ENCODE measurements around the gene RBM19.
"Not testable (repeated sequence)": the region's sequence is repeated elsewhere in the genome, so short reads cannot be mapped to it uniquely, and the experiment has no call there.

The RBM19 gene, protein sequence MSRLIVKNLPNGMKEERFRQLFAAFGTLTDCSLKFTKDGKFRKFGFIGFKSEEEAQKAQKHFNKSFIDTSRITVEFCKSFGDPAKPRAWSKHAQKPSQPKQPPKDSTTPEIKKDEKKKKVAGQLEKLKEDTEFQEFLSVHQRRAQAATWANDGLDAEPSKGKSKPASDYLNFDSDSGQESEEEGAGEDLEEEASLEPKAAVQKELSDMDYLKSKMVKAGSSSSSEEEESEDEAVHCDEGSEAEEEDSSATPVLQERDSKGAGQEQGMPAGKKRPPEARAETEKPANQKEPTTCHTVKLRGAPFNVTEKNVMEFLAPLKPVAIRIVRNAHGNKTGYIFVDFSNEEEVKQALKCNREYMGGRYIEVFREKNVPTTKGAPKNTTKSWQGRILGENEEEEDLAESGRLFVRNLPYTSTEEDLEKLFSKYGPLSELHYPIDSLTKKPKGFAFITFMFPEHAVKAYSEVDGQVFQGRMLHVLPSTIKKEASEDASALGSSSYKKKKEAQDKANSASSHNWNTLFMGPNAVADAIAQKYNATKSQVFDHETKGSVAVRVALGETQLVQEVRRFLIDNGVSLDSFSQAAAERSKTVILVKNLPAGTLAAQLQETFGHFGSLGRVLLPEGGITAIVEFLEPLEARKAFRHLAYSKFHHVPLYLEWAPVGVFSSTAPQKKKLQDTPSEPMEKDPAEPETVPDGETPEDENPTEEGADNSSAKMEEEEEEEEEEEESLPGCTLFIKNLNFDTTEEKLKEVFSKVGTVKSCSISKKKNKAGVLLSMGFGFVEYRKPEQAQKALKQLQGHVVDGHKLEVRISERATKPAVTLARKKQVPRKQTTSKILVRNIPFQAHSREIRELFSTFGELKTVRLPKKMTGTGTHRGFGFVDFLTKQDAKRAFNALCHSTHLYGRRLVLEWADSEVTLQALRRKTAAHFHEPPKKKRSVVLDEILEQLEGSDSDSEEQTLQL

DNA sequence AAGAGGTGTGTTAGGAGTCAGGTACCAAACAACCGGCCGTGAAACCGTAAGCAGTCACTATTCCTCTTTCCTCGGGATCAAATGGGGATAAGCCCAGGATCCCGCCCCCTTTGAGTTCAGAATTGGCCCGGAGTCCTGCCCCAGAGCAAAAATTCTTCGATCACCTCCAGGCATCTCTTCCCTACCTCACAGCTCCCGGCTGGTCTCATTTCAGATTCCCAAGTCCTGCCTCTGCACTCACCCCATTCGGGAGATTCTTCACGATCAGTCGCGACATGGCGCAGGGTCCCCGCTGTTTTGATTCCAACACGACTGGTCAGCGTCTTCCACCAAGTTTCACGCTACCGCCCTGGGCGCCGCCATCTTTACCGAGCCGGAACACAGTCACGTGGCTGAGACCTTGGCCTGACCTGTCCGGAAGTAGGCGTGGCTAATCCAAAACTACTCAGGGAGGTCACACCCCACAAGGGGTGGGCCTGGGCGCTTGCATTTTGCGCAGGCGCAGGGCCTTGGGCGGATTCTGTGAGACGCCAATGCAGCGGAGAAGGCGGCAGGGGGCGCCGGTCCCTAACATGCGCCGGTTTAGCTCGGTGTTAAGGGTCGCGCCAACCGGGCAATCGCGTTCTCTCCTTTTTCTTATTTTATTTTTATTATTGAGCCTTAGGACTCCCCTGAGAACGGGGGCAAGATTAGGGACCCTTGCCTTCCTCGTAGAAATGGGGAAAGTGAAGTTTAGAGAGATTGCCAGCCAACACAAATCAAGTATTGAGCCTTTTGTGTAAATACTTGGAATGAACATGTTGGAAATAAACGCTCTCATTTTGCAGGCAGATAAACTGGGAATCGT is at the start of gene RBM19:
TSS of gene RBM19 (minus strand) at position 375 of the 847 bp plus-strand sequence. CDS start at position 277, 98 bp downstream.
- FAIRE-seq: no peak

DNA sequence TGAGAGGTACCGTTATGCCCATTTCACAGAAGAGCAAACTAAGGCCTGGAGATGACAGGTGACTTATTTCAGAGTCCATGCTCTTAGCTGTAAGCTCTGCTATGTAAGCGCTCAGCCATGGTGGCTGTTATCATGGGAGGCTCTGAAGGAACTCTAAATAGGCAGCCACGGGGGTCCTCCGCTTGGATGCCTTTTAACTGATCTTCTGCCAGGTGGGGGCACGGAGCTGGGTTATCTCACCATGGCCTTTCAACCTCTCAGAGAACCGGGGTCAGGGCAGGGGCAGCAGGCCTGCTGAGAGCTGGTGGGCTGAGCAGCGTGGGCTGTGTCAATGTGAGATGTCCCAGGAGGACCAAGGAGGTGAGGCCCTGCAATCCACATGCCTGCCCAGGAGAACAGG is 49.7 kb upstream of the RBM19 start:
- FAIRE-seq: no peak

DNA sequence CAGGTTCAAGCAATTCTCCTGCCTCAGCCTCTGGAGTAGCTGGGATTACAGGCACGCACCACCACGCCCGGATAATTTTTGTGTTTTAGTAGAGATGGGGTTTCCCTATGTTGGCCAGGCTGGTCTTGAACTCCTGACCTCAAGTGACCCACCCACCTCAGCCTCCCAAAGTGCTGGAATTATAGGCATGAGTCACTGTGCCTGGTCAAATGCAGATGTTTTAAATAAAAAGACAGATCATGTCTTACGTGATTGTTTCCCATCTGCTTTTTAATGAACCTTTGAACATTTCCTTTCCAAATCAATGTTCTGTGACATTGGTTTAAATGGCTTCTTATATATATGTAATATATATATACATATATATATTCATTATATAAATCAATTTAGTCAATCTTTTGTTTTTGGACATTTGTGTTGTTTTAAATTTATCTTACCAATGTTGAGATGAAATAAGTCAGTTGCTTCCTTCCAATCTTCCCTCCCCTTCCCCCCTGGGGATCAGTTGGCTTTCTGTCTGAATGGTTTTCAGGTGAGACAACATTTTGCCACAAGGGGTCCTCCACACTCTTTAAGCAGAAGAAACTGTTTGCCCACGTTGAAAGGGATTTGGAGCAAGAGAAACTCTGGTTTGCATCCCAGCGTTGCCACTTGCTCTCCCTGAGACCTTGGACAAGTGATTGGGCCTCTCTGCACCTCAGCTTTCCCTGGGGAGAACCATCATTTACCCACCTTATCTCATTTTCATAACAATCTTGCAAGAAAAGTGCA is 47.6 kb upstream of the RBM19 start:
- FAIRE-seq: no peak

DNA sequence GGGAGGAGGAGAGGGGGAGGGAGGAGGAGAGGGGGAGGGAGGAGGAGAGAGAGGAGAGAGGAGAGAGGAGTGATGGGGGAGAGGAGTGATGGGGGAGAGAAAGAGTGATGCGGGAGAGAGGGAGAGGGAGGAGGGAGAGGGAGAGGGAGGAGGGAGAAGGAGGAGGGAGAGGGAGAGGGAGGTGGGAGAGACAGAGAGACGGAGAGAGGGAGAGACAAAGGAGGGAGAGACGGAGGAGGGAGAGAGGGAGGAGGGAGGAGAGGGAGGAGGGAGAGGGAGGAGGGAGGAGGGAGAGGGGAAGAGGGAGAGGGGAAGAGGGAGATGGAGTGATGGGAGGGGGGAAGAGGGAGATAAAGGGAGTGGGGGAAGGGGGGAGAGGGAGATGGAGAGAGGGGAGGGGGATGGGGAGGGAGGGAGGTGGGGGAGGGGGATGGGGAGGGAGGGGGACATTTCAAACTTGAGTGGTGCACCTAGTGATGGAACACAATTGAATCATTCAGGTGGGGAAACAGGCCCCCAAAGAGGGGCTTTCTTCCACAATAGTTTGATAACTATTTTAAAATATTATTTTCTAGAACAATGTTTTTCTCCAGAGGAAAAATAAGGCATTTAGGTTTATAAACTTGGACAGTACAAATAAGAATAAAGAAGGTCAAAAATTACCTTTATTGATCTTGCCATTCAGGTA is 46.8 kb upstream of the RBM19 start:
- FAIRE-seq: no peak

DNA sequence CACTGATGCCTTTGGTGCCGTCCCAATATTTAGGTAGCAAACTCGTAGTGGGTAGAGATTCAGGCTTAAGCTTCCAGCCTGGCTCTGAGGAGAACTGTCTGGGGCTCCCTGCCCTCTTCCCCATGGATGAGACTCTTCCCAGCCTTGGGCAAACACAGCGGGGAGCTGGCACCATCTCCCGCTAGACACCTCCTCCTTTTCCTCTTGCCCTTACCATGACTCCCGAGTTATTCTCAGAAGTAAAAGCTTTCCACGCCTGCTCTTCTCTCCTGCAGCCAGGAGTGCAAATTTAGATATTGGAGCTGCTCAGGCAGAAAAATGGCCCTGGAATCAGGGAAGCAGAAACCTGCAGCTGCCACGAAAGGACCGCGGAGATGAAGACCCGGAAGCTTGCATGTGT is 45.6 kb upstream of the RBM19 start:
- no peak for FAIRE-seq

DNA sequence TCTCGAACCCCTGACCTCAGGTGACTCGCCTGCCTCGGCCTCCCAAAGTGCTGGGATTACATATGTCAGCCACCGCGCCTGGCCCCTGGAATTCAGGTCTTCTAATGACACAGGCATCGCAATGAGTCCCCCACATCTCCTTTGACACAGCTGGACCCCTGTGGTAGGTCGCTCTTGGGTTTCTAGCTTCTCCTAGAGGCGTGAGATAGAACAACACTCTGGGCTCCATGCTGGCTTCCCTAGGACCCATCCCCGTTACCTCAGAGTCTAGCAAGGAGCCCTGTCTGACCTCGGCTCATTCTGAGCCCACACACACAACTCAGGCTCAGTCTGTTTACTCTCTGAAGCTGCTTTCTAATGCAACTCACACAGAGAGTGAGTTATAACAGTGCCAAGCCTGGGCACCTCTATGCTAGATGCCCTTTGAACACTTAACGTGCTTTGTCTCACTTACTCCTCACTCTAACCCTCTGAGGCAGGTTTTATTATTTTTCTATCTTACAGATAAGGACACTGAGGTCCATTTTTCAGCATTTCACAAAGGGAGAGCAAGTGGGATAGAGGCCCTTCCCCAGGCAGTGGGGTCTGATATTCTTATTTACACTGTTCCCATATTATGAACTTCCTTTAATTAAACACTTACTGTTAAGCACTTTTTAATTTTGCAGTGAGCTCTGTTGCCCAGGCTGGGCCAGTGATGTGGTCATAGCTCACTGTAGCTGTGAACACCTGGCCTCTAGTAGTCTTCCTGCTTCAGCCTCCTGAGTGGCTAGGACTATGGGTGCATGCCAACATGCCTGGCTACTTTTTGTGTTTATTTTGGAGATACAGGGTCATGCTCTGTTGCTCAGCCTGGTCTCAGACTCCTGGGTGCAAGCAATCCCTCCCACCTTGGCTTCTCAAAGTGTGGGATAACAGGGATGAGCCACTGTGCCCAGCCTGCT is 40.6 kb upstream of the RBM19 start:
- FAIRE-seq: no peak

DNA sequence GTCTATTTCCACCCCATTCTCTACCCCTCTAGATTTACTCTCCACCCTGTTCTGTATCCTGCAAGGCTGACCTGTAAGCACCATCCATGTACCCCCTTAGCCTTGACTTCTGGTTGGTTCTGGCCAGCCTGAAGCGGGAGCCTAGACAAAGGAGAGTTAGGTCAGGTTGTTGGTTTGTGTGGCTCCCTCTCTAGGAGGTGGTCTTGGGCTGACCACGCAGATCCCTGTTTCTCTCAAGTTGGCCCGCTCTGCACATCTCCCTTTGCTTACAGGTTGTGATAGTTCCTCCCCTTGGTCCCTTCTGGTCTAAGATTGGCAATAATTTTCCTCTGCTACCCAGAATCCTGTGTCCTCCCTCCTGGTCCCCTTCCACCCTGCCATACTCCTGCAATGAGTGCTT is 38.3 kb upstream of the RBM19 start:
- FAIRE-seq: no peak

DNA sequence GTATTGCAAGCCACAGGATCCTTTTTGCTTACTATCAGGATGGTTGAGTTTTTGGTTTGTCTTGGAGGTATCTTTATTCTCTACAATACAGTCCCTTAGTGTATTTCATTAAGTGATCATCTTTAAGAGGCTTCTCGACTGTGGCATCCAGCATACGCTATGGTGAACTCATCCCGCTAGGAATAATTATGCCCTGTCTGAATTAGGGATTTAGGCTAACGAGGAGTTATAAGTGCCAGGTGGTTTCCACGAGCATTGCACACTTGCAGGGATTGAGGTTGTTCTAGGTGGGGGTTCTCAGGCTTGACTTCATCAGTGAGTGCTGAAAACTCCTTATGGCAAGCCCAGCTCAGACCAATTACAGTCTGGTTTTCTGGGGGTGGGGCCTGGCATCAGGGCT is 37.2 kb upstream of the RBM19 start:
- FAIRE-seq: no peak

DNA sequence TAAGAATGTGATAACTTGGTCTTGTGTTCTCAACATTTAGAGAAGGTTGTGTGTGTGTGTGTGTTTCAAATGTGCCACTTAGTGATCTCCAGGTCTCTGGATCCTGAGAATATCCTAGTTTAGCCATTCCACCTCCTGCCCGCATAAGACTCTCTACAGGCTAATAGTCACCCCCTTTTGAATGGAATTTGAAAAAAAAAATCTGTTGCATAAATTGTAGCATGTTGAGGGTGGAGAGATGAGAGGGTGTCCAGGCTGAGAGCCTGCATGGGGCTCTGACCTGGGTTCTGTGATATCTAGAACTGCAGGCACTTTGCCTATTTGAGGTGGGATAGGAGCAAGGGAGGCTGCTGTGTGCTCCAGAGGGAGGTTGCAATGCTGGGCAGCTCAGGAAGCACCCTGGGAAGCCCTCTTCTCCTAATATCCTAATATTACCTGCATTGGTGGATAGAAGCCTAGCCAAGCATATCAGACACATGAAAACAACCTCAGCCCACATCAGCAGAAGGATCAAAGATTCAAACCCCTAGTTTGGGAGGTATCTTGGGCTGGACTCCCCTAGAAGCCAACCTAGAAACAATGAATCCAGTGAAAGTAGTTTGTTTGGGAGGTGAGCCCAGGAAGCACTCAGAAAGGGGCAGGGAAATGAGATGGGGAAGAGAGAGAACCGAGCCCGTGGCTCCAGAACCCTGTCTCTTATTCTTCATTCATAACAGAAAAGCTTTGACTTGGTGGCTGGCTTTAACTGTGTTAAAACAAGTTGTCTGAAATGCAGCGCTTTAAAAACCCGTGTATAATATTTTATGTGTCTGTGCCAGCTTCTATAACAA is 35.6 kb upstream of the RBM19 start:
- no peak for FAIRE-seq

DNA sequence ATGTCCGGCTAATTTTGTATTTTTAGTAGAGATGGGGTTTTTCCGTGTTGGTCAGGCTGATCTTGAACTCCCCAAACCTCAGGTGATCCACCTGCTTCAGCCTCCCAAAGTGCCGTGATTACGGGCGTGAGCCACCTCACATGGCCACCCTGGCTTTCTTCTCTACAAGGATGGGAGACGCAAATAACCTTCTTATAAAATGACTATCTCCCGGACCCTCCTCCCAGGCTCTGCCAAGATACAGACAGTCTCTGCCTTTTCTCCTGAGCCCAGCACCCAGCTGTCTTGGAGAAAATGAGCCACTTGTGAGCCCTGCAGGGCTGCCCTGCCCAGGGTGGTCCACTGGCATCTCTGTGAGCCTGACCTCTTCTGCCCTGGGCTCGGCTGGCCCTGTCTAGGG is 34.7 kb upstream of the RBM19 start:
- FAIRE-seq: no peak

DNA sequence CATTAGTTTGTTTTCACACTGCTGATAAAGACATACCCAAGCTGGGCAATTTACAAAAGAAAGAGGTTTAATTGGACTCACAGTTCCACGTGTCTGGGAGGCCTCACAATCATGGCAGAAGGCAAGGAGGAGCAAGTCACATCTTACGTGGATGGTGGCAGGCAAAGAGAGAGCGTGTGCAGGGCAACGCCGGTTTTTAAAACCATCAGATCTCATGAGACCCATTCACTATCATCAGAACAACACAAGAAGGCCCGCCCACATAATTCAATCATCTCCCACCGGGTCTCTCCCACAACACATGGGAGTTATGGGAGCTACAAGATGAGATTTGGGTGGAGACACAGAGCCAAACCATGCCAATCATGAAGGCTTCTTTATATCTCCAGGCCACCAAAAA is 34.1 kb upstream of the RBM19 start:
- not testable (repeated sequence) for FAIRE-seq

DNA sequence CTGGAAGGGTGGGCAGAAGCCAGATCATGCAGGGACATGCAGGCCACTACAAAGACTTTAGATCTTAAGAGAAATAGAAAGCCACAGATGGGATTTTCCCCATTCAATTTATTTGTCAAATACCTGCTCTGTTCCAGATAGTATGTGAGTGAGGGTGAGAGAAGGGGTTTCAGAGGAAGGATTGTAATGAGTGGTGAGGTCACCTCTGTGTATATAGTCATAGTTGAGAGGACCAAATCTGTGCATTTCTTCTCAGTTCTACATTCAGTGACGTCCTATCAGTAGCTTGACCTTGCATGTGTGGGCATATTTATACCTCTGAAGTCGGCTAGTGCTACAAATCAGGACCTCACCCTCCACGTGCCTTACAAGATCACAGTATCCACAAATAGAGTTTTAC is 31.2 kb upstream of the RBM19 start:
- FAIRE-seq: no peak

DNA sequence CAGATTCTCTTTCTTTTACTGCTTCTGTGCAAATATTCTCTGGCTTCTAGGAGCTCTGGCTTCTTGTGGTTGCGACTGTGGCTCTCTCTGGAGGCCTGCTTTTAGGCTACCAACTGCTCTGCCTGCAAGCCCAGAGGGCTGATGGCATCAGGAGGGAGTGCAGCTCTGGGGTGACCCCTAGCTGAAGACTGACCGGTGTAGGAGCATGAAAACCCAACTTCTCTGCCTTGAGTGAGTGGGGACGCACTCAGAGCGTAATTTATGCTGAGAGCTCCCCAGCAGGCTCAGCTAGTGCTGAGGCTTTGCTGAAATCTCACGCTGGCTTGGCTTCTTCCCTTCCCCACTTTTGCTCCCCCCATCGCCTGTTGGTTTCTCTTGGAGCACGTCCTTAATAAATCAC is 29.9 kb upstream of the RBM19 start:
- no peak for FAIRE-seq

DNA sequence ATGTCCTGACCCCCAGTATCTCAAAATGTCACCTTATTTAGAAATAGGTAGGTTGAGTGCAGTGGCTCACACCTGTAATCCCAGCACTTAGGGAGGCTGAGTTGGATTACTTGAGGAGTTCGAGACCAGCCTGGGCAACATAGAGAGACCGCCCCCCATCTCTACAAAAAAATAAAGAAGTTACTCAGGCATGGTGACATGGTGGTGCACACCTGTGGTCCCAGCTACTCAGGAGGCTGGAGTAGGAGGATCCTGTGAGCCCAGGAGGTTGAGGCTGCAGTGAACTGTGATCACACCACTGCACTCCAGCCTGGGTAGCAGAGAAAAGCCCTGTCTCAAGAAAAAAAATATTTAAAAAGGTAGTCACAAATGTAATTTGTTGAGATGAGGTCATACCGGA is 27.9 kb upstream of the RBM19 start:
- no peak for FAIRE-seq

DNA sequence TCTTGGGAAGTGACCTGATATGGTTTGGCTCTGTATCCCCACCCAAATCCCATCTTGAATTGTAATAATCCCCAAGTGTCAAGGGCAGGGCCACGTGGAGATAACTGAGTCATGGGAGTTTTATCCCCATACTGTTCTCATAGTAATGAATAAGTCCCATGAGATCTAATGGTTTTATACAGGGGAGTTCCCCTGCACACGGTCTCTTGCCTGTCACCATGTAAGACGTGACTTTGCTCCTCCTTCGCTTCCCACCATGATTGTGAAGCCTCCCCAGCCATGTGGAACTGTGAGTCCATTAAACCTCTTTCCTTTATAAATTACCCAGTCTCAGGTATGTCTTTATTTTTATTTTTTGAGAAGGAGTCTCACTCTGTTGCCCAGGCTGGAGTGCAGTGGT is 26.6 kb upstream of the RBM19 start:
- FAIRE-seq: not testable (repeated sequence)

DNA sequence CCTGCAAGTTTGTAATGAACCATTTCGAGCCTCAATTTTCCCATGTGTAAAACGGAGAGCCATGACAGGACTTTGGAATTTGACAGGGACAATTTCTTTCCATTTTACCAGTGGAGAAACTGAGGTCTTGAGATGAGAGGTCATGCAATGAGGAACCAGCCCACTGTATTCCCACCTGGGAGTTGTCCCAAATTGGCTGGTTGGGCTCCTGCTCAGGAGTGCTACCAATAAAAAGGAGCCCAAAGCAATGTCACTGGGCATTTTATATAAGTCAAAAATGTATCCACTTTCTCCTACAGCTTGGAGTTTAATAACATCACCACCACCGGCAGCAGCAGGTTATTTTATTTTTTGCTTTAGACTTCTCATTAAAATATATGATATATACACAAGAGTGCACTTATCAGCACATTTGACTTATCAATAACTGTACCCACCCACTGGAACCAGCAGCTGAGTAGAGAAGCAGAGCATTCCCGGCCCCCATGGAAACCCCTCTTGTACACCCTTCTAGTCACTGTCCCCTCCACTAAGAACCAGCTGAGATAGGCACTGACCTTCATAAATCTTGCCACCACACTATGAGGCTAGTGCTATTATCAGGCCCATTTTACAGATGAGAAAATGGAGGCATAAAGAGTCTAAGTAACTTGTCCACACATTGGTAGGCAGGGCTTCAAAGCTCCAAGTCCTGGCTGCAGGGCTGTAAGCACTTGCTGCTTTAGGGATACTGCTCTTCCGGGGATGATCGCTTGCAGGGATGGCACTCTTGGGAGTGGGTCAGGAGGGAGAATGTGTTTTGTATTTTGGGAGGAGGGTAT is 25.3 kb upstream of the RBM19 start:
- no peak for FAIRE-seq

DNA sequence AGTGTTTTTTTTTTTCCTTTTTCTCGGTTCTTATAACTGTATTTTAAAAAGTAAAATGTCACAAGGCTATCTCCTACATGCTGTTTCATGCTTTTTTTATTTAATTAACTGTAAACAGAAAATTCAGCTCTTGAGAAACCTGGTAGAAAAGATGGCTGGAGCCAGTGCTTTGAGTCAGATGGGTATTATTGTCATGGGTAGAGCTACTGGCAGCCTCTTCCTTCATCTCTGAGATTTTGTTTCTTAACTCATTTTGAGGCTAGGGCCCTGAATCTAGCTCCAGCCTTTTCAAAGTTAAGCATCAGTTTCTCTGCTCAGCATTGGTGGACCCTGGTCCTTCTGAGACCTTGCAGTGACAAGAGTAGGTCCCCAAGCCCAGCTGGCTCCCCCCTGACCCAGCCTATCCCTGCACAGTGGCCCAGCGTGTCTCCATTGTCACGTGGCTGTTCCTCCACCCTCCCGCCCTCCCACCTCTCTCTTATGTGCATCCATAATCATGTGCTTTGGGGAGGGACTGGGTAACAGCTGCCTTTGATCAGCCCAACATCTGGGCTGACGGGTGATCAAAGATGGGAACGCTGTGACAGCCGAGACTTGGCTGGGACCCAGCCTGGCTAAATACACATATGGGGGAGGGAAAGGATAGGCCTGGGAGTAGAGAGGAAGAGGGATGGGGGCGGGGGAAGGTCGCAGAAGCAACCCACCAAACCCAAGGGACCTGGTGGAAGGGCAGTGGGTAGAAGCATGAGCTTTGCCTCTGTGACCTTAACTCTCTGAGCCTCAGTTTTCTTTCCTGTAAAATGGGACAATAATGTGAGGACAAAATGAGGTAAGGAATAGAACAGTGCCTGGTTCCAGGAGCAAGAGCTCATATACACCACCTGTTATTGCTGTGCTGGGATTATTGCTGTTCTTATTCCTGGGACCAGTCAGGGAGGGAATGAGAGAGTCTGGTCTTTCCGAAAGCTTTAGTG is 24.4 kb upstream of the RBM19 start:
- no peak for FAIRE-seq

All from colon (tissue), 2 donors.